Stimulated activated CD8-positive, alpha-beta memory T cell treated with anti-CD3 and anti-CD28 coated beads, Interleukin-12 subunit alpha, Interleukin-12 subunit beta, amount 100 ng/mL, for 1 hour (primary cell): ENCODE data around the gene PPIL4.
"Not testable (repeated sequence)": the region's sequence is repeated elsewhere in the genome, so short reads cannot be mapped to it uniquely, and the experiment has no call there.

Experiments used
- DNase-seq: peaks from one replicate; pipeline ENCODE4 v3.0.0-alpha.2; 2020; ENCODE audit warnings: low read depth

The PPIL4 gene

DNA sequence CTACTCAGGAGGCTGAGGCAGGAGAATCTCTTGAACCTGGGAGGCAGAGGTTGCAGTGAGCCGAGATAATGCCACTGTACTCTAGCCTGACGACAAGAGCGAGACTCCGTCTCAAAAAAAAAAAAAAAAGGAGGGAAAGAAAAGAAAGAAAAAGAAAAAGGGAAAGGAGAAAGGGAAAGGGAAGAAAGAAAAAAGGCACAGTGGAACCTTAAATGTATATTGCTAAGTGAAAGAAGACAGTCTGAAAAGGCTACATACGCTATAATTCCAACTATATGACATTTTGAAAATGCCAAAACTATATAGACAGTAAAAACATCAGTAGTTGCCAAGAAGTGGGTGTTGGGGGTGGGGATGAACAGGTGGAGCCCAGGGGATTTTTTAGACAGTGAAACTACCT lies 16.2 kb downstream of the PPIL4 start:
- no peak for DNase-seq

GRCh38 chr6:149515494-149515893 lies 30.3 kb downstream of the PPIL4 start:
- DNase-seq: no peak

DNA sequence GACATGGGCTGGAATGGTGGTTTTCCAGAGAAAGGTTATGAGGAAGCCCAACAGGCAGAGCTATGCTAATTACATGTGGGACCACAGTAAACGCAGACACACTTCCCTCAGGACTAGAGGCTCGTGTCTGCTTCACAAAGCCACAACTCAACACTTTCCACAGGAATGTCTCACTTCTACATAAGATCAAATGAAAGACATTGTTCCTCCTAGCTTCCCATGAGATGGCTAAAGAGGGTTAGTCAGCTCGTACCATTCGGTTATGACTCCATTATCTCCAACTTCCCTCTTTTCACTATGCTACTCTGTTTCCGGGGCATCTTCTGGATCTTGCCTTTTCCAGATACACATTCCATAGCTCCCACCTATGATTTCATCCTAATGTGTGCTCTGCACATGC lies 31.9 kb downstream of the PPIL4 start:
- DNase-seq: no peak

DNA sequence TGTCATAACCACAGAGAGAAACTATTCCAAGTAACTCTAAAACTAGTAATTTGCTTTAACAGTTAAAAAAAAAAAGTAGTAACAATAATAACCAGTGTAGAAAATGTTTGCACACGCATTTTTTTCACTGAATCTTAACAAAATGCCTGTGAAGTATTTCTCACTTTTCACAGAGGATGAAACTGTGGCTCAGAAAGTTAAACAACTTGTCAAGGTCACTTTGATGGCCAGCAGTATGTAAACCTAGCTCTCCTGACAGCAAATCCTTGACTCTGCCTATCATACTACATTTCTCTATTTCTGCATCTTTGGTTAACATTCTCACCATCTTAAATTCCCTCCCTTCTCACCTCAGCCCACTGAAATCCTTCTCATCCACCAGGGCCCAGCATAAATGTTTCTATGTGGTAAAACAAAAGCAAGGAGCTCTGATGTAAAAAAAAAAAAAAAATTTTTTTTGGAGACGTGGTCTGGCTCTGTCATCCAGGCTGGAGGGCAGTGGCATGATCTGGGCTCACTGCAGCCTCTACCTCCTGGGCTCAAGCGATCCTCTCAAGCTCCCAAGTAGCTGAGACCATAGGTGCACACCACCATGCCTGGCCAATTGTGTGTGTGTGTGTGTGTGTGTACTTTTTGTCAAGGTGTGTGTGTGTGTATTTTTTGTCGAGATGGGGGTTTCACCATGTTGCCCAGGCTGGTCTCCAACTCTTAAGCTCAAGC lies 34.9 kb downstream of the PPIL4 start:
- DNase-seq: no peak

DNA sequence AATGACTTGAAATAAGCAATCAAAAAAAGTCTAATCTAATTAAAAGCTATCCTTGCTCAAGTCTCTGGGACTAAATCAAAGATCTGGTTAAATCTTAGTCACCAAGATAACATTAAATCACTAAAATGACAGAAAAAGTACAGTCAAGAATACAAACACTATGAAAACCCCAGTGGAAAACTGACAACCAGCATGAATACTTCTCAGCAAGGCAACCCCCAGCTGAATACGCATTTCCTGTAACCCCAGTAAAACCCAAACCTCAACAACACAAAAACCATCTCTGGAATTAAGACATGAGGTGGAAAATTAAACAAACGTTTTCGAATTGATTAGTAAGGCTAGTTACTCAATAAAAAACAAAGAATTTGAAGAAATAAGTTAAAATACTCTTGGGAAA lies 37.4 kb downstream of the PPIL4 start:
- DNase-seq: no peak

DNA sequence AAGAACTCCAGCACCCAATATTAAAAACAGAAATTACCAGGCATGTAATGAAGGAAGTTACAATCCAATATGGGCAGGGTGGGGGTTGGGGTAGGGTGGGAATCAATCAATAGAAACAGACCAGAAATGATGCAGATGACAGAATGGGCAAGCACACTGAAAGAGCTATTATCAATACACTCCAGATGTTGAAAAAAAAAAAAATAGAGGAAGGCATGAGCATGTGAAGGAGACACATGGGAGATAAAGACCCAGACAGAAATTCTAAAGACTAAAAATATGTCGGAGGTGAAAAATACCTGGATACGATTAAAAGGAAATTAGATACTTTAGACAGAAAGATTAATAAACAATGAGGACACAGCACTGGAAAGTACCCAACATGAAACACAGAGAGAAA lies 42.0 kb downstream of the PPIL4 start:
- DNase-seq: no peak

DNA sequence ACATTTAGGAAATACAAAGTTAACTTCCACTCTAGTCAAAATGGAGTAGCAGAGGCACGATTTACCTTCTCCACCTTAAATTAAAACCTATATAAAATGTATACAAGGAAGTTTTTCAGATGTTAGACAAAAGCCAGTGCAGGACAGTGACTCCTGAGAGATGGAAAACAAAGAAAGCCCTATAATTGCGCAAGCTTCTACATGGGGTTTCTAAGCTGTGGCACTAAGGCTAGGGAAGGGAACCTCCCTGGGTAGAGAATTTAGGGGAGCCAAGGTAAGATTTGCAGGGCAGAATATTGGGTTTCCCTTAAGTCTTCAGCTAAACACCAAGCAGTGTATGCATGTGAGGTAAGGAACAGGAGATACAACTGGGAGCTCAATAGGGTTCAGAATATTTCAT lies 42.6 kb downstream of the PPIL4 start:
- DNase-seq: no peak

DNA sequence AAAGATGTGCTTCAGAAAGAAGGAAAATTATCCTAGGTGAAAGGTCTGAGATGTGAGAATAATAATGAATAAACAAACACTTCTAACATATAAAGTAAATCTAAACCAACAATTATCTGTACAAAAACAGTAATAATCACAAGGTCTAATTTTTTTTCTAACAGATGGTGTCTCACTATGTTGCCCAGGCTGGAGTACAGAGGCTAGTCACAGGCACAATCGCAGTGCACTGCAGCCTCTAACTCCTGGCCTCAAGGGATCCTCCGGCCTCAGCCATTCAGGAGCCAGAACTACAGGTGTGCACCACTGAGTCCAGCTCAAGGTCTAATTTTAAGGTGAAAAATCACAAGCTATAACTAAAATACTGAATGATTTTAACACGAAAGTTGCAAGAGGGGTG lies 44.1 kb downstream of the PPIL4 start:
- no peak for DNase-seq

DNA sequence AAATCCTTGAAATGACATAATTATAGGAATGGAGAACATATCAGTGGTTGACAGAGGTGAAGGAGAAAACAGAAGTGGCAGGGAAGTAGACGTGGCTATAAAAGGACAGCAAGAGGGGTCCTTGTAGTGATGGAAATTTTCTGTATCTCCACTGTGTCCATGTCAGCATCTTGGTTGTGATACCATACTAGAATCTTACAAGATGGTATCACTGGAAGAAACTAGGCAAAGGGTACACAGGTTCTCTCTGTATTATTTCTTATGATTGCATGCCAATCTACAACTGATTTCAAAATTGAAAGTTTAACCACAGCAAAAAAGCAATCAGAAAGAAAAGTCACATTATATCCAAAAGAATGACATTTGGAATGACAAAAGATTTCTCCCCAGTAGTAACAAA lies 44.6 kb downstream of the PPIL4 start:
- DNase-seq: no peak

DNA sequence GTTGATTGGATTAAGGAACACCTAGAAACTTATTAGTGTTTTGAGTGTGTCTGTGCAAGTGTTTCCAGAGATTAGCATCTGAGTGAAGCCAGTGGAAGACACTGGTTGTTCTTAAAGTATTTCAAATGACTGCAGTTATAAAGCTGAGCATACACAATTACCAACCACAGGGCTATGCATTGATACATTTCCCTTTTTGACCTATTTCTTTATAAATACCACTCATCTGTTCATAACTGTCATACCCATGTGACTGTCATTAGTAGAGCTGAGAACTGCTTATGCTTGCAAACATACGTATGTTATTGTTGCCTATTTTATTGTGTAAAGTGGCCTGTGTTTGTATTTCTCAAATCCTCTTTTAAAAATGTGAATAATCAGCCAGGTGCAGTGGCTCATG lies 45.7 kb downstream of the PPIL4 start:
- no peak for DNase-seq

- no peak for DNase-seq
These were observed 46.8 kb downstream of the PPIL4 start for GRCh38 chr6:149499066-149499465.

DNA sequence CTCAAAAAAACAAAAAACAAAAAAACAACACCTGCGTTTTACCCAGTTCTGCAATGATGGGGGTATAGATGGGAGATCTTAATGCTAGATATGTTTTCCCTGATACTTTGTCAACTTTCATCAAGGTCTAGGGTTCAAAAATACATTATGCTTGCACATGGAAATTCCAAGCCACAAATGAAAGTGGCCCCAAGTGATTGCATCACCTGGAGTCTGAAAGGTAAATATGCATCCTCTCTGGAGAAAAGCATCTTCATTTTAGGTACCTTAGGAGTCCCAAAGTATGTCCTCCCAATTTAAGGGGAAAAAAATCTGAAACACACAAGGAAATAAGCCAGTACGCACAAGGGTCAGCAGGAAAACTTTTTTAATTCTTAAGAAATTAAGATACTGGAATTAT lies 48.5 kb downstream of the PPIL4 start:
- no peak for DNase-seq

DNA sequence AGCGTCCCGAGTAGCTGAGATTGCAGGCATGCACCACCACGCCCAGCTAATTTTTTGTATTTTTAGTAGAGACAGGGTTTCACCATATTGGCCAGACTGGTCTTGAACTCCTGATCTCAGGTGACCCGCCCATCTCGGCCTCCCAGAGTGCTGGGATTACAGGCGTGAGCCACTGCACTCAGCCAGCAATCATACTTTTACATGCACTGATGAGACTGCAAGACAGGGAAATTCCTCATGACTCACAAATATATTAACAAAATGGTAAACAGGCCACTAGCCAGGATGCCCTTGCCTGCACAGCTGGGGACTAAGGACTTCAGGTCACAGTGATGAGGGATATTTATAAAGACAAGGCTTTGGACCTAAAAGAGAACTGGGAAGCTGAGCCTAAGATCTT lies 49.2 kb downstream of the PPIL4 start:
- not testable (repeated sequence) for DNase-seq

DNA sequence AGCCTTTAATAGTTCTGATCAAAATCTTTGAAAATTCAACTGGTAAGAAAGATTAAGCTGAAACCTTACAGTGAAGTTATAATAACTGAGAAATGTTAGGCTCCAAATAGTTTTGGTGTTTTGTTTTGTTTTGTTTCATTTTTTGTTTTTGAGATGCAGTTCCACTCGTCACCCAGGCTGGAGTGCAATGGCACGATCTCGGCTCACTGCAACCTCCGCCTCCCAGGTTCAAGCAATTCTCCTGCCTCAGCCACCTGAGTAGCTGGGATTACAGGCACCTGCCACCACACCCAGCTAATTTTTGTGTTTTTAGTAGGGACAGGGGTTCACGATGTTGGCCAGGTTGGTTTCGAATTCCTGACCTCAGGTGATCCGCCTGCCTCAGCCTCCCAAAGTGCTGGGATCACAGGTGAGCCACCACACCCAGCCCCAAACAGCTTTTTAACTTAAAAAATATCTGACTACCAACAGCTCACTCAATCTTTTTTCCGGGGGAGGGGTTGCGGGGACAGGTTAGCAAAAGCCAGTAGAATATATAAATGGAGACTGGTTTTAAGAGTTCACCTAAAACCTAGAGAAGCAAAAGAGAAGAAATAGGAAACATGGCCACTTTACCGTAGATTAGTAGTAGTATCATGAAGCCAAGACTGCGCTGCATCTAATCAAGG lies 50.4 kb downstream of the PPIL4 start:
- DNase-seq: not testable (repeated sequence)

DNA sequence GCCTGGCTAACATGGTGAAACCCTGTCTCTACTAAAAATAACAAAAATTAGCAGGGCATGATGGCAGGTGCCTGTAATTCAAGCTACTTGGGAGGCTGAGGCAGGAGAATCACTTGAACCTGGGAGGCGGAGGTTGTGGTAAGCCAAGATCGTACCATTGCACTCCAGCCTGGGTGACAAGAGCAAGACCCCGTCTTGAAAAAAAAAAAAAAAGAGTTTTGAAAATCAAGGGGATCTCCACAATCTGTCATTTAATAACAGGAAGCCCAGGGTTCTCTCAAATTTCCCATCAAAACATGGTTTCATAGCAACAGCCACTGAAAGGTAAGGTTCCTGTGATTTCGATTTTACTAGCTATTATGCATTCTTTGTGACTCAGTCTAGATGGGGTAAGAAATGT lies 51.0 kb downstream of the PPIL4 start:
- not testable (repeated sequence) for DNase-seq

- no peak for DNase-seq
These were observed 52.0 kb downstream of the PPIL4 start for GRCh38 chr6:149493761-149494320.

DNA sequence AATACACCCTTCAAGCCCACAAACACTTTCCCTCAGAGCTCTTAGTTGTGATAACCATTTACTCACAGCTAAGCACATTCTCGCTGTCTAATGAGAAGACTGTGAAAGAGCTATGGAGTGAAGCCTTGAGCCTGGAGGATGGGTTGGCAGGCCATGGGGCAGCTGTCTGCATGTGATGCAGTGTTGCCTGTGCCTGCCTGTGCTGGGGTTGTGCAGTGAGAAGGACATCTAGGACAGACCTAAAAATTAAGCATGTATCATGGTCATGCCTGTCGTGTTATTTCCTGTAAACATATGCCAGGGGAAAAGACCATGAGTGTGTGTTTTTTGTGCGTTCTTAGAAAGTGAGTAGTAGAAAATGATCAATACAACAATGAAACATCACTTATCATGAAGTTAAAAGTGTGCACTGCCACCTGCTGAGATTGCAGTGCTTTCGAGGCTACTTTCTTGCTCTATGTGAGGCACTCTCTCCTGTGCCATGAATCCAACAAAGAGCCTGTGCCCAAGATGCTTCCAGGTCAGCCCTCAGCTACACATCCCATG lies 53.0 kb downstream of the PPIL4 start:
- no peak for DNase-seq

- no peak for DNase-seq
These were observed 55.9 kb downstream of the PPIL4 start for GRCh38 chr6:149489967-149490366.

DNA sequence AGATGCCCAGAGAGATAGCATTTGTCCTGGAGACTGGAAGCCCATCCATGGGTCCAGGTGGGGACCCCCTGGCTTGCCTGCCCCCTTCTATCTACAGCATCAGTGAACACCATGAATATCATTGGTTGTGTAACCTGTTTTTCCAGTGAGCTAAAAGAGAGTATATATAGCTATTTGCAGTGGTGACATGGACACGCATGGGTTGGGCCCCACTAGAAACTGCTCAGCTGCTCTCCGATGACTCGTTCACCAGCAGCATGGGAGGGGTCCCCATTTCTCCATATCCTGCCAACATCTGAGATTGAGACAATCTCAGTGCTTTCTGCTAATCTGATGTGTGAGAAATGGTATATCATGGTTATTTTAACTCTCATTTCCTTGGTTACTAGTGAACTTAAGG lies 57.0 kb downstream of the PPIL4 start:
- DNase-seq: no peak

DNA sequence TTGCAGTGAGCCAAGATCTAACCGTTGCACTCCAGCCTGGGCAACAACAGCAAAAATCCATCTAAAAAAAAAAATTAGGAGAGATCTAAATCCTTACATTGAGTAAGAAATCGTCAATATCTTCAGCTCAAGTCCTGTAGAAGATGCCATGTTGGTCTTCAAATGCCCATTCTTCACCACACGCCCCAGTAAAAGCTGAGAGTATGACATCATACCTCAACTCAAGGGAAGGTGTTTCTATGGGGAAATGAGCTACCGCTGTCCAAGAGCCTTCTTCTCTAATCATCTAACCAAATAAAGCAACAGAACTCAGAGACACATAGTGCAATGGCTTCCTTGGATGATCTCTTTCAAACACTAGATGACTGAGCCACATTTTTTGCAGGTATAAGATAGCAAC lies 58.5 kb downstream of the PPIL4 start:
- no peak for DNase-seq

DNA sequence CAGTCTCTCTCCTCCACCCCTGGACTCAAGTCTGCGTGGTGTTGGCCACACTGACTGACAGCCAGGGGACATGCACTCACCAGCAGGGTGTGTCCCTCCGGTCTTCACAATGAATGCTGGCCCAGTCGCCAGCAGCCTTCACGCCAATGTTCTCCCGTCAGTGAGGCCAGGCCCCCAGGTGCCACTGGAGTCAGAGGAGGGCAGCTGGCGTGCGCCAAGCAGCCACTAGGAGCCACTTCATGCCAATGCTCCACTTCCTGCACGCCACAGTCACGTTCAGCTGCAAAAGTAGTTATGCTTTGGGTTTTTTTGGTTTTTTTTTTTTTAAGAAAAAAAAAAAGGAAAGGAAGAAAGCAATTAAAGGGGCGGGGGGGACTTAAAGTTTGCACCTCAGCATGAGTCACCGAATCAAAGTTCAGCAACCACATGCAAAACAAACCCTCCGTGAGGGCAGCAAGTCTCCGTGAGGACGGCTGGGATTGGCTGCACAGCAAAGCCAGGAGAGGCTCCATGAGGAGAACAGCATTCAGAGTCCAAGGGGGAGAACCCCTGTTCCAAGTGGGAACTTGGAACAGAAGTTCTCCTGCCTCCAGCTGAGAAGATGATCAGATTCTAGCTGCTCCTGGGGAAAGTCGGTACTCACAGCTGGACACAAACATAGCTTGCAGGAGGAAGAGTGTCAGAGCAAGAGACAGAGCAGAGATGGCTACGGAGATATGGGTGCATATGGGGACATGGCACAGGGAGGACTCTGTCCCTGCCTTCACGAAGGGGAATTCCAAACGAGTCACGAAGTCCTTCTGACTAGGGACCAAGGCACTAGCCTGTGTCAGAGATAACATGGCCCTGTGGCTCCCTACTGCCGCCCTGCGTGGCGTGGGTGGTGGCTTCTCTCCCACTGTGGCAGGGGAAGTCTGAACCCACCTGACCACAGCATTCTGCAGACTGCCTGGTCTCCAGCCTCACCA lies 60.8 kb downstream of the PPIL4 start, which contains the start of gene ZC3H12D:
Gene ZC3H12D, minus strand, starts transcription at position 282 of the 968 bp plus-strand sequence. CDS start 10,471 bp downstream, outside the sequence.
- peak; percentile 65 for DNase-seq
